Stimulated activated CD4-positive, alpha-beta T cell treated with anti-CD3 and anti-CD28 coated beads, Interleukin-1b, Interleukin-23, amount 100 ng/mL, for 24 hours (primary cell): ENCODE data around the gene NUP155.
"Not testable (repeated sequence)": the region's sequence is repeated elsewhere in the genome, so short reads cannot be mapped to it uniquely, and the experiment has no call there.

Experiments used
- DNase-seq, 4 experiments: peaks; one replicate each; pipeline ENCODE4 v3.0.0-alpha.2; 2020; ENCODE audit warnings: low read depth in 4 of 4, low spot score in 1 of 4

Gene NUP155

DNA sequence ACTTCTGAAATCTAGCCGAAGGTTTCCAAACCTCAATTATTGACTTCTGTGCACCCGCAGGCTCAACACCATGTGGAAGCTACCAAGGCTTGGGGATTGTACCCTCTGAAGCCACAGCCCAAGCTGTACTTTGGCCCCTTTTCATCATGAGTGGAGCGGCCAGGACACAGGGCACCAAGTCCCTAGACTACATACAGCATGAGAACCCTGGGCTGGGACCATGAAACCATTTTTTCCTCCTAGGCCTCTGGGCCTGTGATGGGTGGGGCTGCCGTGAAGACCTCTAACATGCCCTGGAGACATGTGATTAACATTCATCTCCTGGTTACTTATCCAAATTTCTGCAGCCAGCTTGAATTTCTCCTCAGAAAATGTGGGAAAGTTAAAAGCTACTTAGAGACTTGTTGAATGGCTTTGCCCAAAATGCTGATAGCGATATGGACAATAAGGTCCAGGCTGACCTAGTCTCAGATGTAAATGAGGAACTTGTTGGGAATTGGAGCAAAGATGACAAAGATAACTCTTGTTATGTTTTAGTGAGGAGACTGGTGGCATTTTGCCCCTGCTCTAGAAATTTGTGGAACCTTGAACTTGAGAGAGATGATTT, 87.6 kb downstream of the NUP155 start:
- DNase-seq, result no peak

DNA sequence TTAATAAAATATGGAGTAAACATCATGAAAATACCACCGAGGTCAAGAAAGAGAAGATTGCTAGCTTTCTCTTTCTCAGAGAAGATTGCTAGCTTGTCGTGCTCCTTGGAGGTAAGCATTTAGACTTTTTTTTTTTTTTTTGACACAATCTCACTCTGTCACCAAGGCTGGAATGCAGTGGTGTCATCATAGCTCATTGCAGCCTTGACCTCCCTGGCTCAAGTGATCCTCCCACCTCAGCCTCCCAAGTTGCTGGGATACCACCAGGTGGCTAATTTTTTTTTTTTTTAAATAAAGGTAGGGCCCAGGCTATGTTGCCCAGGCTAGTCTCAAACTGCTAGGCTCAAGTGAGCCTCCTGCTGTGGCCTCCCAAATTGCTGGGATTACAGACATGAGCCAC, 95.4 kb downstream of the NUP155 start:
- DNase-seq, result no peak

DNA sequence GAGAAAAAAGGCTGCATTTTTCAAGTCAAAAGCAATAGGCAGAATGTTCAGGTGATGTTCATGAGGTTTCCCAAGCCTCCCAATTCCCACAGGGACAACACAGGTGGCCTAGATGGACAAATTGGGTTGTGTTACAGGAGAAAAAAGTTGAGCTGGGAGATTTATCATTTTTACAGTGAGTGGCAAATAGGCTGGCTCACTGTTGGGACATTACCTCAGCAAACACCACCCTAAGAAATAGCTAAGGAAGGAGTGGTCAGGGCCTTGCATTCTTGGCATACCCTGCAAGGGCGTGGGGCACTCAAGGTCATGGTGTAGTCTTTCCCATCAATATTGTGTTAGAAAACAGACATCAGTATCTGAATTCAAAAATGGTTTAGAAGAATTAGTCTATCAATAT, 98.4 kb downstream of the NUP155 start:
- no peak for DNase-seq

DNA sequence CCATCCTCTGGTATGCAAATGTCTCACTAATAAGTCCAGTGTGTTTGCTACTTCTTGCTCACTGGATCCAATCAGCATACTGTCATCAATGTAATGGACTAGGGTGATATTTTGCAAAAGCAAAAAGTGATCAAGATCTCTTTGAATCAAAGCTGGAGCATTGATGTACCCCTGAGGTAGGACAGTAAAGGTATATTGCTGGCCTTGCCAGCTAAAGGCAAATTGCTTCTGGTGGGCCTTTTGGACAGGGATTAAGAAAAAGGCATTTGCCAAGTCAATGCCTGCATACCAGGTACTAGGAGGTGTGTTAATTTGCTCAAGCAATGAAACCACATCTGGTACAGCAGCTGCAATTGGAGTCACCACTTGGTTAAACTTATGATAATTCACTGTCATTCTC, 102.8 kb downstream of the NUP155 start:
- not testable (repeated sequence) for DNase-seq

DNA sequence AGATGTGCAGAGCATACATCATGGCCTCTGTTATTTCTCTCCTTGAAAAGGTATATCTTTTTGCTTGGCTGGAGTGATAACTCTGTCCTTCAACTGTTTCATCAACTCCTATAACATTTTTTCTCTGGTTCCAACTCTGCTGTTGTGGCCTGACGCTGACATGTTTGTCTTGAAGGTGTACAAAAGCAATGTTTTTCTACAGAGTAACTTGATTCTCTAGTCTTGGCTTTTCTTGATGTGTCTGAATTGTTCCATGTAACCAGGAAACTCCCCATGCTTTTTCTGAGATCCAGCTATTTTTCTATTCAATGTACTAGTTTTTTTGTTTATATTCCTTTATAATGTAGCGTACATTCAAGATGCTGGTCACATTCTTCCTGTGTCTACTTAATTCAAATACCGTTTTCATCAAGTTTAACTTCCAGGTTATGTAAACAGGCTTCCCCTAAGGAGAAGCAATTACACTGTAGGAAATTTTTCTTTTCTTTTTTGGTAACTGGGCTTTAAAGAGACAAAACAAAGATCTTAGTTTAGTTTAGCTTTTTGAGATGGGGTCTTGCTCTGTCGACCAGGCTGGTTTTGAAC, 115.0 kb downstream of the NUP155 start:
- no peak for DNase-seq

DNA sequence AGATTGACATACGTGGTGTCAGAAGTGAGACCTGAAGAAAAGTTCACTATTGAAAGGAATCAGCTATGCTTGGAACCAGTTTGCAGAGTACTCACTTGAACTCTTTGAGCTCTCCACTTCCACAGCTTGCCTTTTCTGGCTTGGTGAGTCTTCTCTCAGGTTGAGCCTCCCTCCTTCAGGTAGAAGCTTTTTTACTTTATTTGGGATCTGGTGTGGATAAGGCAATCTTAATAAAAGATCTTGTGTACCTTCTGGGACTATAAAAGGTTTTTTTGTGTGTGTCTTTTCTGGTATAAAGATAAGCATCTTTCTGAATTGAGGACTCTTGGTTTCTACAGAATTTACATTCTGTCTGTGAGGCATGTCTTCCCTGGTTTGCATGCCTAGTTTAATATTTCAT, 116.3 kb downstream of the NUP155 start:
- DNase-seq, result no peak

DNA sequence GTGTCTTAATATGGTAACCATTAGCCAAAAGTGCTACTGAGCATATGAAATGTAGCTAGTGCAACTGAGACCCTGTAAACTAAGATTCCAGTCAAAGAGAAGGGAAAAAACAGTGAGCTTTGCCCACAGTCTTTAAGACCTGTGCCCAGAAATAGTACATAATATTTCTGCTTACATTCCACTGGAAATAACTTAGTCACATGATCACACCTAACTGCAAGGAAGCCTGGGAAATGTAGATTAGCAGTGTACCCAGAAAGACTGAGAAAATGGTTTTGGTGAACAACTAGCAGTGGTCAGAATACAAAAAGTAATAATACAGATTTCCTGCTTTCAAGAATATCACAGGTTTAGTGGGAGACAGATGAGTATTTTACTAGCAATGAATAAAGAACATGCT, 119.2 kb downstream of the NUP155 start:
- DNase-seq, result no peak

DNA sequence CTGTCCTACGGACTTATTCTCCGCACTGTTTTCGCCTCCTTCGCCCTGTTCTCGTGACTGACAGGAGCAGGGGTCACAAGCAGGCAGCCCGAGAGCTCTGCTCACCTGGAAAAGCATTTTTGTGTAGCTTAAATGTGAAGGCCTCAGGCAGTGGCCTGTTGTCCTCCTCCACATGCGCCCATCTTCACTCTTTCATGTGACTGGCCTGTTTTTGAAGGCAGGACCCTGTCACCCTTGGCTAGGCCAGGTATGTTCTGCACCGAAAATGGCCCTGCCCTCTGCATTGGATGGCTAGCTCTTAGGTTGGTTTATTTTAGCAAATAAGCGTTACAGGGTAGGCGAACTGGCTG, 121.1 kb downstream of the NUP155 start:
- no peak for DNase-seq

DNA sequence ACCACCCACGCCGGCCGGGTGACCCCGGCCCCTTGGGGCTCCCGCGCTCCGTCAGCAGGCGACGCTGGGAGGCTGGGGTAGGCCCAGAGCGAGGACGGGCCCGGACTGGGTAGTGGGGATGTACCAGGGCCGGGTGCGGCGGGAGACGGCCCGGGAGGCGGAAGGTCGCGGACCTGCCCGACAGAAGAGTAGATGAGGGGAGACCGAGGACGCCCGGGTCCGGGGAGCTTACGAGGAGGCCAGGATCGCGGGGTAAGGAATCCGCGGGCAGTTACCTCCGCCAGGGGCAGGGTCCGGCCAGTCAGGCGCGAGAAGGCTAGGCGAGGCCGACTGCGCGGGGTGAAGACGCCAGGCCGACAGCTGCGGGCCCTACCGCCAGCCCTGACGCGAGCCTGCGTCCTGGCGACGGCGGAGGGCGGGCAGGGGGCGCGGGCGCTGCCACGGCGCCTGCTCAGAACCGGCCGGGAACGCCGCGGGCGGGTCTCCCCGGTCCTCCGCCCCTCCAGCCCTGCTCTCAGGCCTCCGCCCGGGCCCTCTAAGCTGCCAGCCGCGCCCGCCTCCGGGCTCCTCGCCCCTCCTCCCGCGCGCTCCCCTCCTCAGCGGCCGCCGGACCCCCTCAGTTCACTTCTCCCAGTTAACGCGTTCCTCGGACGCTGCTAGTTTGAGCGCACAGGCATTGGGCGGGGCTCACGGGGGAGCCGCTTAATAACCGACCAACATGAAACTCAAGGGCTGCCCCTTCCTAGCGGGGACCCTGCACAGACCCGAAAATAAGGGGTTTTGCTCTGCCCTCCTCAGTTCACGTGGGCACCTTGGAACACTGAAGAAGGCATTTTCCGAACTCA, 121.7 kb downstream of the NUP155 start, which contains the start of gene CPLANE1:
CPLANE1 (minus strand) TSS at position 407 of the 845 bp plus-strand sequence. CDS start 1,678 bp downstream, outside the sequence.
- DNase-seq, result peak; percentile 15 to 61 (median 30)

DNA sequence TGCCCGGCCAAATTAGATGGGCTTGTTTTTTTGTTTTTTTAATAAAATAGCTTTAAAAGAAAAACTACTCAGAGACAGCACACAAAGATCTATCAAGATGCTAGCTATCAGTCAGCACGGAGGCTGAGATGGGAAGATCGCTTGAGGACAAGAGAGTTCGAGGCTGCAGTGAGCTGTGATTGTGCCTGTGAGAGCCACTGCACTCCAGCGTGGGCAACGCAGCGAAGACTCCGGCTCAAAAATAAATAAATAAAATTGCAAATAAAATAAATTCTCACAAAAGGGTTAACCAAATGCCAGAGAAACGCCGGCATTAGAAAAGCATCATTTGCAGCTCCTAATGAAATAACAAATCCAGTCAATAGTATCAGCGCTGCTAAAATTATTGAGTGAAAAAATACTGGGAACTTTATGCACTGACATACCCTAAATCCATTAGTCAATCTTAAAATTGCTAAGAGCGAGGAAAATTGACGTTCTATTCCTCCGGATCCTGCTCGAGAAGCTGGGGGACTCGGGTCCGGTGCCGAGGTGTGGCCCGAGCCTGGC, 122.4 kb downstream of the NUP155 start:
- DNase-seq, result no peak

DNA sequence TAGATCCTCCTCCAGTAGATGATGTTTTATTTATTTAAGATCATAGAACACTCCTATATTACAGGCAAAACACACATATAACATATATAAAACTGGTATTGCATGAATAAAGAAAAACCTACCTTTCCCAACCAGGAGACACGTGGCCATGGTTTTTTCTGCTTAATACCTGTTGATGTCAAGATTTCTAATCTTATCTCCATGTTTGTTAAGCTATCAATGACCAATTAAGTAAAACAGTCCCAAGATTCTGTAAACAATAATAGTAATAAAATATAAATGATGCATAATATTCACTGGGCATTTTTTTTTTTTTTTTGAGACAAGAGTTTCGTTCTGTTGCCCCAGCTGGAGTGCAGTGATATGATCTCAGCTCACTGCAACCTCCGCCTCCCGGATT, 123.4 kb downstream of the NUP155 start:
- no peak for DNase-seq

DNA sequence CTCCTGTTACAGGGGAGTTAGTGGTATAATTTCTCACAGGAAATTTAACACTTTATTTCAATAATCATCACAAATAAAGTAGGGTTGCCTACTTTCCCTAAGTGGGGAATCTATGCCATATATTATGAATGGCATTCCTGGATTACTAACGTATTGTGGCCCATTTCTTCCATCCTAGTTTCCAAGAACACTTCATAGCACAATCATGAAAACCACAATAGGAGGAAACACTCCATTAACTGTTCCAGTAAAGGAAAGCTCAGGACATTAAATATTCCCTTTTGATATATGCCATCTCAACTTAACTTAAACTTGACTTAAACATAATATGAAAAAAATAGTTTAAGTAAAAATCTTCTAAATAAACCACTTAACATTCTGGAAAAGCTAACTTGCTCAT, 123.9 kb downstream of the NUP155 start:
- DNase-seq, result no peak
